Vagina (tissue), 2 donors: Measurements from ENCODE around the gene GSTA1. TPM values are rescaled to one million over a fixed set of nuclear protein-coding genes. Genes with fewer than 3 reads are reported as not detected.
"Not testable (repeated sequence)": the region's sequence is repeated elsewhere in the genome, so short reads cannot be mapped to it uniquely, and the experiment has no call there.

Source experiments
- DNase-seq, 2 donors: peaks; one replicate each; pipeline ENCODE4 v3.0.0-alpha.2; 2017; ENCODE audit errors: extremely low spot score in 2 of 2
- H3K27ac ChIP-seq: fragments of 200-600 bp; sonication (generic); one replicate; pipeline ENCODE4 v1.5.1; 2019
- H3K27me3 ChIP-seq: fragments of 200-600 bp; sonication (generic); one replicate; pipeline ENCODE4 v1.5.1; 2019
- H3K36me3 ChIP-seq, 2 donors: fragments of 200-600 bp; sonication (generic); one replicate each; pipeline ENCODE4 v1.5.1; 2017 to 2019
- H3K4me1 ChIP-seq: fragments of 200-600 bp; sonication (generic); one replicate; pipeline ENCODE4 v1.5.1; 2019
- H3K4me3 ChIP-seq, 2 donors: fragments of 200-600 bp; sonication (generic); 1 replicate in 1 of 2; 2 replicates in 1 of 2; pipeline ENCODE4 v1.5.1; 2016 to 2019
- H3K9me3 ChIP-seq: fragments of 200-600 bp; sonication (generic); one replicate; pipeline ENCODE4 v1.5.1; 2019
- POLR2A ChIP-seq, 2 donors: fragments of 450-650 bp; IDR thresholded peaks; one replicate each; pipeline ENCODE4 v1.6.1; 2017; ENCODE audit warnings: antibody characterized with exemption in 2 of 2, mild to moderate bottlenecking in 2 of 2, moderate library complexity in 2 of 2
- POLR2AphosphoS5 ChIP-seq, 2 donors: sonication (generic); formaldehyde crosslinking; IDR thresholded peaks; one replicate each; pipeline ENCODE4 v1.9.0; 2017; ENCODE audit warnings: antibody characterized with exemption in 2 of 2, mild to moderate bottlenecking in 2 of 2, low read depth in 1 of 2; ENCODE audit not compliant: insufficient read depth in 1 of 2
- intact Hi-C: fragments of 100-400 bp; cut with DNase I; formaldehyde crosslinking; loops from one replicate; pipeline ENCODE4 v1.15.1; 2023
- total RNA-seq: library from RNA; depleted of rRNA; stranded (reverse); fragments of >200 nt; gene quantifications from one replicate; pipeline ENCODE4 v1.2.3, GENCODE V29; 2016
- TF ChIP-seq, protein P1 (sequence below), 3 experiments: fragments of 450-650 bp in 2 of 3; fragments of 200-600 bp in 1 of 3; sonication (generic) in 1 of 3; IDR thresholded peaks; one replicate each; pipeline ENCODE4 v1.5.1; 2017 to 2019; ENCODE audit warnings: antibody characterized with exemption in 3 of 3, mild to moderate bottlenecking in 2 of 3, moderate library complexity in 2 of 3

Gene GSTA1
- total RNA-seq, 1 donor from 2014 or later: 1.7 TPM

DNA sequence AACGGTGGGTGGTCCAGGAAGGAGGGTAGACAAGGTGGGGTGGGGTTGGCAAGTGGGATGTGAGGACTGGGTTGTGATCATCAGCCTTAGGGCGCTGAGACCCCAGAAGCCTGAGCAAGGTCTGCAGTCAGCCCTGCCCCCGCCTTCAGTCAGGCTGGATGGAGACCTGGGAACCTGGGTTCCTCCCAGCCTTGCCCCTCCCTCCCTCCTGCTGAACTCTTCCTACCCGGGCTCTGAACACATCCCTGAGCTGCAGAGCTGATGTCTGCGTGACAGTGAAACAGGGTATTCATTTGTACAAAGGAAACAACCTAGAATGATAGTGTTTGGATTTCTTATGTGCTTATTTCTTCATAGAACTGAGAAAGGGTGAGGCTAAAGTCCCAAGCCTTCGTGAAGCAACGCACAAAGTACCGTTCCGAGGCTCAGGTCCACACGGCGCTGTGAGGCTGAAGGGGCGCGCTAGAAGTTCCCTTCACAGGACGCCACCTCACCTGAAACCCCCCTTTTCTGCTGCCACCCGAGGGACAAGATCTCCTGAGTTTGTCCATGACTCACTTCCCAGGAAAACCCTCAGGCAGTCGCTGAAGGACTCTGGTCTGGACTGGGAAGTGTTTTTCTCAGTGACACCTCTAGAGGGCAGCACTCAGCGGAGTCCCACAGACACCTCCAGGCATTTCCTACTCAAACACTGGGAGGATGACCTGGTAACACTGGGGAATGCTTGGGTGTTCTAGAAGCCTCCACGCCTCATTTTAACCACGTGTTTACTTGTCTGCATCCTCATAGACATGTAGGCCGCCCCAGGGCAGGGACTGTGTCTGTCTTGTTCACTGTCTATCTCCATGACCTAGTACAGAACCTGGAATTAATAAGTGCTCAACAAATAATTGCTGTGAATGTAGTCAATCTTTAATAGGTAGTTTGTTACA is 35.8 kb upstream of the GSTA1 start:
- TF ChIP-seq POLR2AphosphoS5 (IDR thresholded peaks at IDR 0.05; ENCODE audit: insufficient read depth in 1 of 2, low read depth in 1 of 2): no peak
- TF ChIP-seq, protein P1, sequence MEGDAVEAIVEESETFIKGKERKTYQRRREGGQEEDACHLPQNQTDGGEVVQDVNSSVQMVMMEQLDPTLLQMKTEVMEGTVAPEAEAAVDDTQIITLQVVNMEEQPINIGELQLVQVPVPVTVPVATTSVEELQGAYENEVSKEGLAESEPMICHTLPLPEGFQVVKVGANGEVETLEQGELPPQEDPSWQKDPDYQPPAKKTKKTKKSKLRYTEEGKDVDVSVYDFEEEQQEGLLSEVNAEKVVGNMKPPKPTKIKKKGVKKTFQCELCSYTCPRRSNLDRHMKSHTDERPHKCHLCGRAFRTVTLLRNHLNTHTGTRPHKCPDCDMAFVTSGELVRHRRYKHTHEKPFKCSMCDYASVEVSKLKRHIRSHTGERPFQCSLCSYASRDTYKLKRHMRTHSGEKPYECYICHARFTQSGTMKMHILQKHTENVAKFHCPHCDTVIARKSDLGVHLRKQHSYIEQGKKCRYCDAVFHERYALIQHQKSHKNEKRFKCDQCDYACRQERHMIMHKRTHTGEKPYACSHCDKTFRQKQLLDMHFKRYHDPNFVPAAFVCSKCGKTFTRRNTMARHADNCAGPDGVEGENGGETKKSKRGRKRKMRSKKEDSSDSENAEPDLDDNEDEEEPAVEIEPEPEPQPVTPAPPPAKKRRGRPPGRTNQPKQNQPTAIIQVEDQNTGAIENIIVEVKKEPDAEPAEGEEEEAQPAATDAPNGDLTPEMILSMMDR (IDR thresholded peaks at IDR 0.05): peak in 1 of 3 experiments; percentile 8
- no peak for TF ChIP-seq POLR2A (IDR thresholded peaks at IDR 0.05)

DNA sequence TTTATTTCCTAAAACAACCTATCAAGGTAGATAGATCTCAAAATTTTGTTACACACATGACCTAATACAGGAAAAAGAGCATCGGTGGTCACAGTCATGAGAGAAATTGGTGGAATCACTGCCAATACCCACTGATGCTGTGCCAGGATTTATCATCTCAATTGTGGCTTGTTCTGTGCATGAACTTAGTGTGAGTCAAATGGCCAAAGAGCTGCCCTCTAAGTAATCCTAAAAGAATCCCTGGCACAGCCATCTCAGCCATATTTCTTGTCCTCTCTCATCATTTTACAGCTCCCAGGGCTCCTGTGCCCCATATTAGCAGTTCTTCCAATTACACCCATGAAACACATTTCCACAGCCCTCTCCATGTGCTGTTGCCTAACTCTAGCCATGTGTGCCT is 30.9 kb upstream of the GSTA1 start:
- Histone ChIP-seq H3K27me3 (no peaks in the 10 kb centered on the region), H3K36me3 (no peaks in the 10 kb centered on the region), H3K4me3 (no peak overlapping the region), H3K9me3 (no peaks in the 10 kb centered on the region), H3K4me1 (no peaks in the 10 kb centered on the region), H3K27ac (no peak overlapping the region)
- TF ChIP-seq, protein P1 (IDR thresholded peaks at IDR 0.05): no peak
- intact Hi-C loops: no loop called here
- no peak for DNase-seq

More for the DNA sequence above, 35.8 kb upstream of the GSTA1 start:
- Histone ChIP-seq H3K27me3 (no peaks in the 10 kb centered on the region), H3K4me3 (no peak overlapping the region), H3K27ac (no peak overlapping the region), H3K4me1 (no peaks in the 10 kb centered on the region), H3K36me3 (no peaks in the 10 kb centered on the region), H3K9me3 (no peaks in the 10 kb centered on the region)
- DNase-seq: no peak
- intact Hi-C loops: no loop called here

DNA sequence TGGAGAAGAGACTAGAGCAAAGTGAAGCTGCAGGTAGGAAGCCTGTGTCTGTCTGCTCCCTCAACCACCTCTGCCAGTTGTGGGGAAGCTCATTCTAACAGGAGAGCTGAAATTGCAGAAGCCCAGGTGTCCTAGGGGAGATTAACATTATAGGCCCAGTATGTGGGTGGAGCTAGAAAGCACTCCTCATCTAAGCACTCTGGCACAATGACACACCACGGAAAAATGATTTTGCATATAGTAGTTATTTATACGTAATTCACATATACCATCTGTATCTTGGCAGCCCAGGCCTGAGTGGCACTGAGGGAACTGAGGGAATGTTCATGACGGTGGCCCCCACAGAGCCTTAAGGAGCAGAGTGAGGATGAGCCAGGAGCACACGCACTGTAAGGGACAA is 27.3 kb upstream of the GSTA1 start:
- H3K9me3 ChIP-seq, H3K36me3 ChIP-seq, DNase-seq, H3K4me3 ChIP-seq, H3K4me1 ChIP-seq, H3K27me3 ChIP-seq, H3K27ac ChIP-seq, intact Hi-C loops: not testable (repeated sequence)

DNA sequence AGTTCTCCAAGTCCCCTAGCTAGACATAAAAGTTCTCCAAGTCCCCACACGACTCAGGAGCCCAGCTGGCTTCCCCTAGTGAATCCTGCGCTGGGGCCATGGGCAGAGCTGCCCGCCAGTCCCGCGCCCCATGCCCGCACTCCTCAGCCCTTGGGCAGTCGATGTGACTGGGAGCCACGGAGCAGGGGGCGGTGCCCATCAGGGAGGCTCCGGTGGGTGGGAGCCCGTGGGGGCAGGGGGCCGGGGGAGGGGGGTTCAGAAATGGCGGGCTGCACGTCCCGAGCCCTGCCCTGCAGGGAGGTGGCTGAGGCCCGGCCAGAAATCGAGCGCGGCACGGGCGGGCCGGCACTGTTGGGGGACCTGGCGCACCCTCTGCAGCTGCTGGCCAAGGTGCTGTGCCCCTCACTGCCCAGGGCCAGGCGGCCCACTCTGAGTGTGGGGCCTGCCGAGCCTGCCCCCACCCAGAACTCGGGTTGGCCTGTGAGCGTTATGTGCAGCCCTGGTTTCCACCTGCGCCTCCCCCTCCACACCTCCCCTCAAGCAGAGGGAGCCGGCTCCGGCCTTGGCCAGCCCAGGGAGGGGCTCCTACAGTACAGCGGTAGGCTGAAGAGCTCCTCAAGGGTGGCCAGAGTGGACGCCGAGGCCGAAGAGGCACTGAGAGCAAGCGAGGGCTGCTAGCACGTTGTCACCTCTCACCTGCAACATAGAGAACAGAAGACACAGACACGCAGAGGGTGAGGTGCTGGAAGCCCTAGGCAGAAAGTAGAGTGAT is 25.6 kb upstream of the GSTA1 start:
- no peak for DNase-seq
- no peak for TF ChIP-seq POLR2AphosphoS5 (IDR thresholded peaks at IDR 0.05; ENCODE audit: insufficient read depth in 1 of 2, low read depth in 1 of 2)
- TF ChIP-seq, protein P1 (IDR thresholded peaks at IDR 0.05): no peak
- no peak for TF ChIP-seq POLR2A (IDR thresholded peaks at IDR 0.05)
- Histone ChIP-seq H3K9me3 (no peaks in the 10 kb centered on the region), H3K27ac (no peak overlapping the region), H3K4me1 (no peaks in the 10 kb centered on the region), H3K4me3 (no peak overlapping the region), H3K36me3 (no peaks in the 10 kb centered on the region), H3K27me3 (no peaks in the 10 kb centered on the region)
- intact Hi-C loops: no loop called here

DNA sequence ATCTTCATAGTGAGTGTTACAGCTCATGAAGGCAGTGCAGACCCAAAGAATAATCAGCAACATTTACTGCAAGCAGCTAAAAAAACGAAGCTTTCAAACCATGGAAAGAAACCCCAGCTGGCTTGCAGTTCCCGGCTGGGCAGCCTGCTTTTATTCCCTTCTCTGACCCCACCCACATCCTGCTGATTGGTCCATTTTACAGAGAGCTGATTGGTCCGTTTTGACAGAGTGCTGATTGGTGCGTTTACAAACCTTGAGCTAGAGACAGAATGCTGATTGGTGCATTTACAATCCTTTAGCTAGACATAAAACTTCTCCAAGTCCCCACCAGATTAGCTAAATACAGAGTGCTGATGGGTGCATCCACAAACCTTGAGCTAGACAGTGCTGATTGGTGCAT is 25.0 kb upstream of the GSTA1 start:
- H3K9me3 ChIP-seq, H3K4me1 ChIP-seq, H3K36me3 ChIP-seq, H3K4me3 ChIP-seq, H3K27me3 ChIP-seq, DNase-seq, intact Hi-C loops, H3K27ac ChIP-seq: not testable (repeated sequence)

DNA sequence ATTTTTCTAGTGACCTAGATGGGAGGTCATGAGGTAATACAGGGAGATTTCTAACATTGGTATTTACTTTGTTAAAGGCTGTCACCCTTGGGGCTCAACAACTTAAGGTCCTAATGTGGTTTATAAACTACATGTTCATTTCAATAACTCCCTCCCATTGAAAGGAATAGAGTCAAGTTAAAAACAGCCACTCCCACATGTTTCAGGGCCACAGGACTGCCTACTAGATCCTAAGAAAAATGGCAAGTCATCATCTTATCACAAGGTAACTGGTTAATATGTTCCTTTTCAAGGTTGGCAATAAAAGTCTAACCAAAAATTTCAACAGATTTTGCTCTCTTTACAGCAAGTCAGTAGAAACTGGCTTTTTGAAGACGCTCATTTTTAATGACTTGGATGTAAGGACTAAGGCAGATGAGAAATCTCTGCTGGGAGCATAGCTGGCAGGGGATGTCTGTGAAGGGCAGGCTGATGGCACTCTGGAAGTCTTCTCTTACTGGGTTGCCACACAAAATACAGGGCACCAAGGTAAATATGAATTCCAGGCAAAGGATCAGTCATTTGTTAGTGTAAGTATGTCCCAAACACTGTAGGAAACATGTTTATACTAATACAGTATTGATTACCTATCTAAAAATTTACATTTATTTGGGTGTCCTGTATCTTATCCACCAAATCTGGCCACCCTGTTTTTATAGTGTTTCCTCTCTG is 23.6 kb upstream of the GSTA1 start:
- H3K36me3 ChIP-seq, H3K4me1 ChIP-seq, H3K27ac ChIP-seq, H3K4me3 ChIP-seq, H3K27me3 ChIP-seq, H3K9me3 ChIP-seq, DNase-seq, intact Hi-C loops: not testable (repeated sequence)
